B cell (primary cell): ENCODE results near the gene EGLN2. TPM values are rescaled to one million over a fixed set of nuclear protein-coding genes. Genes with fewer than 3 reads are reported as not detected.
A peak's percentile ranks its signal among the peaks of the same experiment; 100 is the strongest.

Source experiments
- ATAC-seq: fragments of 200-7000 bp; cut with Tn5 transposase; one replicate; pipeline ENCODE4 v1.10.0; 2021; ENCODE audit warnings: low read depth, mild to moderate bottlenecking, moderate number of reproducible peaks, moderate library complexity
- CTCF ChIA-PET: fragments of 350-600 bp; sonication (Branson Sonifier 250); formaldehyde crosslinking; loops from one replicate; lab custom pipeline; 2021; ENCODE audit warnings: antibody characterized with exemption, inconsistent platforms; lab: Charles Lee
- POLR2A ChIA-PET: fragments of 350-600 bp; sonication (Branson Sonifier 250); formaldehyde crosslinking; loops from one replicate; lab custom pipeline; 2021; ENCODE audit warnings: antibody characterized with exemption; lab: Charles Lee
- DNase-seq: peaks from one replicate; pipeline ENCODE4 v3.0.0; 2013
- H2AFZ ChIP-seq: 2 replicates; pipeline ENCODE4 v1.6.1; 2012; ENCODE audit warnings: mild to moderate bottlenecking, low read depth, low read length; ENCODE audit not compliant: insufficient read depth, poor library complexity, severe bottlenecking
- H3K27ac ChIP-seq, 2 donors: 1 replicate in 1 of 2; 2 replicates in 1 of 2; pipeline ENCODE4 v1.5.1; 2012 to 2013; ENCODE audit warnings: low read length in 2 of 2, mild to moderate bottlenecking in 2 of 2, moderate library complexity in 1 of 2
- H3K27me3 ChIP-seq, 4 experiments: fragments of 200-600 bp in 1 of 4; sonication (generic) in 1 of 4; replicated peaks in 1 of 4; 1 replicate in 2 of 4; 2 replicates in 2 of 4; pipeline versions ENCODE4 v1.6.1 to v1.7.0; 2013 to 2016; ENCODE audit warnings: low read length in 3 of 4, mild to moderate bottlenecking in 2 of 4, mixed read lengths in 1 of 4, moderate library complexity in 1 of 4; ENCODE audit not compliant: insufficient read depth in 4 of 4, control insufficient read depth in 3 of 4; ENCODE audit errors: control extremely low read depth in 1 of 4
- H3K36me3 ChIP-seq, 2 experiments: replicated peaks in 1 of 2; 1 replicate in 1 of 2; 2 replicates in 1 of 2; pipeline versions ENCODE4 v1.6.1 to v1.7.1; 2013; ENCODE audit warnings: low read length in 1 of 2; ENCODE audit not compliant: insufficient read depth in 2 of 2, control insufficient read depth in 1 of 2; ENCODE audit errors: control extremely low read depth in 1 of 2, extremely low read depth in 1 of 2
- H3K4me1 ChIP-seq, 2 donors: fragments of 200-600 bp in 1 of 2; sonication (generic) in 1 of 2; 1 replicate in 1 of 2; 2 replicates in 1 of 2; pipeline versions ENCODE4 v1.5.1 to v1.6.1; 2013 to 2017; ENCODE audit warnings: low read length in 2 of 2; ENCODE audit not compliant: control insufficient read depth in 2 of 2, insufficient read depth in 2 of 2
- H3K4me2 ChIP-seq: replicated peaks from 2 replicates; pipeline ENCODE3; 2012; ENCODE audit warnings: mild to moderate bottlenecking, low read depth, low read length; ENCODE audit not compliant: poor library complexity, severe bottlenecking
- H3K4me3 ChIP-seq, 5 experiments: fragments of 200-600 bp in 1 of 5; sonication (generic) in 1 of 5; 1 replicate in 3 of 5; 2 replicates in 2 of 5; pipeline versions ENCODE4 v1.5.1 to v1.7.0; 2011 to 2016; ENCODE audit warnings: low read length in 4 of 5, mild to moderate bottlenecking in 4 of 5, low read depth in 2 of 5, control low read depth in 1 of 5, moderate library complexity in 1 of 5; ENCODE audit not compliant: insufficient read depth in 1 of 5; ENCODE audit errors: control extremely low read depth in 1 of 5, extremely low read depth in 1 of 5
- H3K79me2 ChIP-seq: fragments of 200-600 bp; sonication (generic); one replicate; pipeline ENCODE4 v1.6.0; 2016; ENCODE audit warnings: low read length; ENCODE audit not compliant: control insufficient read depth, insufficient read depth
- H3K9ac ChIP-seq: fragments of 200-600 bp; sonication (generic); 2 replicates; pipeline ENCODE4 v1.6.1; 2017; ENCODE audit warnings: mild to moderate bottlenecking, low read length, moderate library complexity
- H3K9me3 ChIP-seq, 3 donors: one replicate each; pipeline versions ENCODE4 v1.6.1 to v1.7.1; 2013; ENCODE audit warnings: low read length in 2 of 3; ENCODE audit not compliant: control insufficient read depth in 2 of 3, insufficient read depth in 1 of 3; ENCODE audit errors: control extremely low read depth in 1 of 3
- H4K20me1 ChIP-seq: 2 replicates; pipeline ENCODE4 v1.6.0; 2012; ENCODE audit warnings: mild to moderate bottlenecking, low read length; ENCODE audit not compliant: insufficient read depth, control insufficient read depth, poor library complexity, severe bottlenecking
- H3K27ac Mint-ChIP-seq: one replicate; pipeline ENCODE4 v1.8.0; 2021; ENCODE audit warnings: mixed read lengths
- H3K27me3 Mint-ChIP-seq: one replicate; pipeline ENCODE4 v1.8.0; 2021; ENCODE audit warnings: mixed read lengths
- H3K4me1 Mint-ChIP-seq: one replicate; pipeline ENCODE4 v1.8.0; 2021; ENCODE audit warnings: mixed read lengths
- H3K4me3 Mint-ChIP-seq: one replicate; pipeline ENCODE4 v1.8.0; 2021; ENCODE audit warnings: mixed read lengths
- H3K9me3 Mint-ChIP-seq: one replicate; pipeline ENCODE4 v1.8.0; 2022; ENCODE audit warnings: mixed read lengths; ENCODE audit not compliant: insufficient read depth
- CTCF ChIP-seq: fragments of 200-600 bp; IDR thresholded peaks from one replicate; pipeline ENCODE4 v1.8.0; 2022; ENCODE audit warnings: antibody characterized with exemption, mild to moderate bottlenecking
- EZH2 ChIP-seq: IDR thresholded peaks from 2 replicates; pipeline ENCODE4 v1.6.1; 2012; ENCODE audit warnings: borderline replicate concordance, low read depth, mild to moderate bottlenecking, moderate library complexity, low read length; ENCODE audit not compliant: insufficient read depth, poor library complexity, severe bottlenecking
- WGBS: methylation state at CpG from one replicate; pipeline ENCODE4 v1.1.5; 2013; ENCODE audit warnings: missing lambda C conversion rate; ENCODE audit not compliant: insufficient coverage; 5-methylcytosine and 5-hydroxymethylcytosine counted together
- intact Hi-C: fragments of 100-400 bp; cut with micrococcal nuclease; formaldehyde crosslinking; loops from one replicate; pipeline ENCODE4 v1.10.0; 2022
- polyA plus RNA-seq: library from polyadenylated mRNA; depleted of rRNA; stranded (reverse); fragments of >200 nt; gene quantifications from 2 replicates; pipeline ENCODE4 v1.2.3, GENCODE V29; 2012
- total RNA-seq, 2 donors: library from RNA; stranded (reverse); fragments of 120-200 nt in 1 of 2; gene quantifications; 1 replicate in 1 of 2; 2 replicates in 1 of 2; pipeline versions ENCODE4 v1.2.3 to v1.2.4, GENCODE V29; 2013 to 2022

Gene EGLN2
- total and polyA plus RNA-seq, 2 donors (not counting 1 experiment from before 2014, with no cell fraction given): 130 to 178 TPM

DNA sequence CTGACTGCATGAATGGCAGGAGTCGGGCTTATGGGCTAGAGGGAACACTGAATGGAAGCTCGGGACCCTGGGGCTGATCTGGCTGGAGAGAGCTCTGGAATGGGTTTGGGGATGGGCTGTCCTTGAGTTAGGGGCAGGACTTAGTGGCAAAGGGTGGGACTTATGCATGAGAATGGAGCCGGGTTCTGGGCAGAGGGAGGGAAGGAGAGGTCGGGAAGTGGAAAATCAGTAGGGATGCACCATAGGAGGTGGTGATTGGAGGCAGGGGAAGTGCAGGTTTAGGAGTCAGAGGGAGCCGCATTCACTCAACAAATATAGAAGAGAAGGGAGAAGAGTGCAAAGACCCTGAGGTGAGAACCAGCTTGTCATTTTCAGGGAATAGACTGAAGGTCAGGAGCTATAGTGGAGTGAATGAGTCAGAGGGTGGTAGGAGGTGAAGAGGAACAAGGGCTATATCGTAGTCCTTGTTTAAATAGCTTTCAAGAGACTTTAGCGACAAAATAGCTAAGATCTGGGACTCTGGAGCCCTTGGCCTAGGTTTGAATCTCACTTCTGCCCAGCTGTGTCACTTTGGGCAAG is 20.2 kb upstream of the EGLN2 start:
- H4K20me1 ChIP-seq: peaks cover 25% of the 10 kb centered on the region
- H3K4me1 Mint-ChIP-seq: peaks cover 65% of the 10 kb centered on the region
- H3K27ac Mint-ChIP-seq: peak overlapping the region; percentile 99
- peaks cover 0 to 22% of the 10 kb centered on the region in 2 experiments for H3K36me3 ChIP-seq
- CTCF ChIA-PET: interaction anchor here (1.0 to 5.2 kb wide), 10 partner anchors 11 to 144 kb away, joined by 4 to 48 read pairs (median 19); partner anchors contain the start of genes ACTMAP, COQ8B, EGLN2 and ITPKC
- peaks cover 42 to 57% of the 10 kb centered on the region in 2 donors for H3K4me1 ChIP-seq
- H3K4me2 ChIP-seq: peak overlapping the region; percentile 89
- H3K27me3 ChIP-seq: no peaks in the 10 kb centered on the region
- POLR2A ChIA-PET: interaction anchor here (0.6 to 4.6 kb wide), 20 partner anchors 8 to 1480 kb away, joined by 3 to 99 read pairs (median 8); partner anchors contain the start of genes ACTMAP, B9D2, COQ8B and EGLN2
- no peaks in the 10 kb centered on the region for H3K9me3 Mint-ChIP-seq
- no peak for DNase-seq
- H3K27ac ChIP-seq: peak overlapping the region; percentile 97 to 99
- peak overlapping the region; percentile 99 for H3K4me3 Mint-ChIP-seq
- intact Hi-C loops: loop anchor here (1.0 to 5.0 kb wide), 6 partner anchors 20 to 1366 kb away; partner anchors contain the start of genes NUMBL, PLEKHG2 and SERTAD3
- H3K27me3 Mint-ChIP-seq: no peaks in the 10 kb centered on the region
- H2AFZ ChIP-seq: peak overlapping the region; percentile 72
- peak overlapping the region; percentile 67 to 91 (median 81) for H3K4me3 ChIP-seq
- peaks cover 43% of the 10 kb centered on the region for H3K79me2 ChIP-seq
- TF ChIP-seq CTCF (no peak), EZH2 (no peak)
- H3K9ac ChIP-seq: peak overlapping the region; percentile 95
- WGBS: 14% methylated on average over 6 of the region's 7 CpGs
- H3K9me3 ChIP-seq: peaks cover 0 to 5% (median 0%) of the 10 kb centered on the region in 3 donors
- ATAC-seq: no peak

- H3K9me3 Mint-ChIP-seq: no peaks in the 10 kb centered on the region
- intact Hi-C loops: no loop called here
- Histone ChIP-seq H3K9ac (no peak overlapping the region), H4K20me1 (peaks cover 25% of the 10 kb centered on the region), H3K4me2 (no peak overlapping the region), H3K27me3 (no peaks in the 10 kb centered on the region), H2AFZ (no peak overlapping the region), H3K9me3 (peaks cover 0 to 5% (median 0%) of the 10 kb centered on the region in 3 donors), H3K27ac (peak overlapping the region in 1 of 2 donors; percentile 34), H3K4me3 (no peak overlapping the region), H3K36me3 (peaks cover 0 to 38% of the 10 kb centered on the region in 2 experiments), H3K79me2 (peaks cover 49% of the 10 kb centered on the region), H3K4me1 (peaks cover 28 to 40% of the 10 kb centered on the region in 2 donors)
- peaks cover 51% of the 10 kb centered on the region for H3K4me1 Mint-ChIP-seq
- no peak for ATAC-seq
- WGBS: 98% methylated on average over 5 of the region's 5 CpGs
- H3K27ac Mint-ChIP-seq: peak overlapping the region; percentile 21
- H3K4me3 Mint-ChIP-seq: no peak overlapping the region
- ChIA-PET CTCF (interaction anchor here (5.2 kb wide), 1 partner anchor 17 kb away, joined by 48 read pairs; the partner anchor contains the start of gene EGLN2), POLR2A (no interaction called here)
- TF ChIP-seq CTCF (no peak), EZH2 (no peak)
- no peak for DNase-seq
- no peaks in the 10 kb centered on the region for H3K27me3 Mint-ChIP-seq
Observed at GRCh38 chr19:40780582-40780981, 18.4 kb upstream of the EGLN2 start.
